Measurements from ENCODE around the gene TAS2R60. TPM values are rescaled to one million over a fixed set of nuclear protein-coding genes. Genes with fewer than 3 reads are reported as not detected.

Gene TAS2R60
- total RNA-seq, 2 experiments from 2014 or later: not detected

- H3K4me3 ChIP-seq (ENCODE audit: low read depth, low read length, poor library complexity, severe bottlenecking): no peak within 1 kb of the TSS
- H3K9me2 ChIP-seq (ENCODE audit: insufficient read depth, low read length): no peaks in the 10 kb centered on the region
- H3K27ac ChIP-seq (ENCODE audit: low read depth, low read length, poor library complexity, severe bottlenecking): no peak within 1 kb of the TSS
- H2AFZ ChIP-seq (ENCODE audit: low read length): no peak within 1 kb of the TSS
- H3K4me1 ChIP-seq (ENCODE audit: insufficient read depth, low read length, poor library complexity, severe bottlenecking): no peaks in the 10 kb centered on the region
- H4K20me1 ChIP-seq (ENCODE audit: insufficient read depth, low read length): no peaks in the 10 kb centered on the region
- DNase-seq (ENCODE audit: low spot score): no peak
- ChIA-PET POLR2A (interaction anchor here (1.1 kb wide), 1 partner anchor 148 kb away, joined by 3 read pairs; no protein-coding TSS in a partner anchor), CTCF (ENCODE audit: unreplicated experiment) (no interaction called here)
- H3K36me3 ChIP-seq (ENCODE audit: insufficient read depth, low read length): no peaks in the 10 kb centered on the region
- H3K9me3 ChIP-seq (ENCODE audit: low read length): no peaks in the 10 kb centered on the region
- no peaks in the 10 kb centered on the region for H3K79me2 ChIP-seq (ENCODE audit: insufficient read depth, low read depth, low read length)
- no TSS peak for BruUV-seq (replicated peaks)
- intact Hi-C loops (cut with micrococcal nuclease; ENCODE audit: unreplicated experiment): no loop called here
- no peak within 1 kb of the TSS for H3K4me2 ChIP-seq (ENCODE audit: low read length)
- TF ChIP-seq, protein P1, sequence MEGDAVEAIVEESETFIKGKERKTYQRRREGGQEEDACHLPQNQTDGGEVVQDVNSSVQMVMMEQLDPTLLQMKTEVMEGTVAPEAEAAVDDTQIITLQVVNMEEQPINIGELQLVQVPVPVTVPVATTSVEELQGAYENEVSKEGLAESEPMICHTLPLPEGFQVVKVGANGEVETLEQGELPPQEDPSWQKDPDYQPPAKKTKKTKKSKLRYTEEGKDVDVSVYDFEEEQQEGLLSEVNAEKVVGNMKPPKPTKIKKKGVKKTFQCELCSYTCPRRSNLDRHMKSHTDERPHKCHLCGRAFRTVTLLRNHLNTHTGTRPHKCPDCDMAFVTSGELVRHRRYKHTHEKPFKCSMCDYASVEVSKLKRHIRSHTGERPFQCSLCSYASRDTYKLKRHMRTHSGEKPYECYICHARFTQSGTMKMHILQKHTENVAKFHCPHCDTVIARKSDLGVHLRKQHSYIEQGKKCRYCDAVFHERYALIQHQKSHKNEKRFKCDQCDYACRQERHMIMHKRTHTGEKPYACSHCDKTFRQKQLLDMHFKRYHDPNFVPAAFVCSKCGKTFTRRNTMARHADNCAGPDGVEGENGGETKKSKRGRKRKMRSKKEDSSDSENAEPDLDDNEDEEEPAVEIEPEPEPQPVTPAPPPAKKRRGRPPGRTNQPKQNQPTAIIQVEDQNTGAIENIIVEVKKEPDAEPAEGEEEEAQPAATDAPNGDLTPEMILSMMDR (conservative IDR thresholded peaks at IDR 0.05; ENCODE audit: low read length): 0 out of 2 replicates have a peak, but pooled peaks have one; percentile 19
- TF ChIP-seq EZH2phosphoT487 (IDR thresholded peaks at IDR 0.05; ENCODE audit: borderline replicate concordance, low read depth, low read length): no peak
Observed at GRCh38 chr7:143408686-143409561, 34.3 kb upstream of the TAS2R60 start, which contains the start of gene EPHA1. Gene EPHA1, minus strand, starts transcription at chr7:143408856. Its CDS starts 51 bp downstream, at chr7:143408805.

- no TSS peak for BruUV-seq (replicated peaks)
- POLR2A ChIA-PET: interaction anchor here (0.7 kb wide), 1 partner anchor 617 kb away, joined by 4 read pairs; no protein-coding TSS in a partner anchor
- Histone ChIP-seq H4K20me1 (ENCODE audit: insufficient read depth, low read length) (no peaks in the 10 kb centered on the region), H2AFZ (ENCODE audit: low read length) (no peak overlapping the region), H3K9me2 (ENCODE audit: insufficient read depth, low read length) (no peaks in the 10 kb centered on the region), H3K4me3 (ENCODE audit: low read depth, low read length, poor library complexity, severe bottlenecking) (no peak overlapping the region), H3K4me2 (ENCODE audit: low read length) (no peak overlapping the region), H3K79me2 (ENCODE audit: insufficient read depth, low read depth, low read length) (no peaks in the 10 kb centered on the region), H3K9me3 (ENCODE audit: low read length) (no peaks in the 10 kb centered on the region), H3K4me1 (ENCODE audit: insufficient read depth, low read length, poor library complexity, severe bottlenecking) (no peaks in the 10 kb centered on the region), H3K27ac (ENCODE audit: low read depth, low read length, poor library complexity, severe bottlenecking) (no peak overlapping the region), H3K36me3 (ENCODE audit: insufficient read depth, low read length) (no peaks in the 10 kb centered on the region)
- no peak for DNase-seq (ENCODE audit: low spot score)
- CTCF ChIA-PET (ENCODE audit: unreplicated experiment): no interaction called here
- TF ChIP-seq, protein P1 (conservative IDR thresholded peaks at IDR 0.05; ENCODE audit: low read length): no peak
- intact Hi-C loops (cut with micrococcal nuclease; ENCODE audit: unreplicated experiment): no loop called here
Observed at GRCh38 chr7:143410521-143411004, 32.7 kb upstream of the TAS2R60 start.

All from OCI-LY7 (cell line).